ENCODE measurements around the gene DOCK8. TPM values are rescaled to one million over a fixed set of nuclear protein-coding genes. Genes with fewer than 3 reads are reported as not detected.

Gene DOCK8
- total RNA-seq, 3 donors from 2014 or later = 18.4 to 34.1 (median 20.8) TPM

- Histone ChIP-seq H3K27ac (no peak overlapping the region), H3K36me3 (no peaks in the 10 kb centered on the region), H3K4me1 (no peaks in the 10 kb centered on the region), H3K4me3 (no peak overlapping the region), H3K9me3 (no peaks in the 10 kb centered on the region), H3K27me3 (no peaks in the 10 kb centered on the region)
- TF ChIP-seq CTCF (IDR thresholded peaks at IDR 0.05) = no peak
- DNase-seq (ENCODE audit: low spot score in 2 of 2) = no peak
- intact Hi-C loops (cut with DNase I; ENCODE audit: low total_unique reads) = no loop called here
Observed at GRCh38 chr9:365436-365835, 150.8 kb downstream of the DOCK8 start.

- no peaks in the 10 kb centered on the region for H3K36me3 ChIP-seq
- H3K27me3 ChIP-seq = no peaks in the 10 kb centered on the region
- TF ChIP-seq POLR2AphosphoS5 (IDR thresholded peaks at IDR 0.05) (no peak), CTCF (IDR thresholded peaks at IDR 0.05) (no peak), POLR2A (IDR thresholded peaks at IDR 0.05) (no peak)
- no peak overlapping the region for H3K4me3 ChIP-seq
- no peaks in the 10 kb centered on the region for H3K4me1 ChIP-seq
- DNase-seq (ENCODE audit: low spot score in 2 of 2) = no peak
- intact Hi-C loops (cut with DNase I; ENCODE audit: low total_unique reads) = no loop called here
- H3K9me3 ChIP-seq = no peaks in the 10 kb centered on the region
- no peak overlapping the region for H3K27ac ChIP-seq
Observed at GRCh38 chr9:366620-367019, 152.0 kb downstream of the DOCK8 start.

DNA sequence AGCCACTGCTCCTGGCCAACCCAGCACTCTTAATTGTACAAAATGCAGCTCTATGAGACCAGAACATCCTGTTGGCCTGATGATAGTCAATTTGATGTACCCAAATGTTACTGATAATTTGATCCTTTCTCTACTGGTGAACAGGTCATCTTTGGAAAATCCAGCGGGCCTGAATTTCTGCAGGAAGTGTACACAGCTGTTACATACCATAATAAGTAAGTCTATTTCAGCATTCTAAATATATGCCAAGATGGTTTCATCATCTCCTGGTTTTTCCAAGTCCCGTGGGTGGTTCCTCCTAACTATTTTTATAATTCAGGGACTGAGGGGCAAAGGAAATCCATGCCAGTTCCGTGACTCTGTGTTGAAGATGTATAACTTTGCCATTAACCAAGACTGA is 155.4 kb downstream of the DOCK8 start:
- Histone ChIP-seq H3K36me3 (no peaks in the 10 kb centered on the region), H3K9me3 (no peaks in the 10 kb centered on the region)
- intact Hi-C loops (cut with DNase I; ENCODE audit: low total_unique reads) = no loop called here

DNA sequence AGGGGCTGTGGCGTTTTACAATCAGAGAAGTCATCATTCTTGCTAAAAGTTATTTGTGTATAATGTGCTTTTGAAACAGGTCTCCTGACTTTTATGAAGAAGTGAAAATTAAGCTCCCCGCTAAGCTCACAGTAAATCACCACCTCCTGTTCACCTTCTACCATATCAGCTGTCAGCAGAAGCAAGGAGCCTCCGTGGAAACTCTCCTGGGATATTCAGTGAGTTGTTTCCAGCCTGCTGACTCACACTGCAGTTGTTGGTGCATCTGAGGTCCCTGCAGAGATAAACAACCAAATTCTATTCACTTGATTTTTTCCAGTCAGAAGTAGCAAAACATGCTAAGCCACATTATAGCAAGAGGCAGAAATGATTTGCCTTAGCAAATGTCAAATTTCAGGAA is 156.7 kb downstream of the DOCK8 start:
- no peak overlapping the region for H3K4me3 ChIP-seq
- intact Hi-C loops (cut with DNase I; ENCODE audit: low total_unique reads) = no loop called here
- TF ChIP-seq CTCF (IDR thresholded peaks at IDR 0.05) (no peak), POLR2AphosphoS5 (IDR thresholded peaks at IDR 0.05) (no peak), POLR2A (IDR thresholded peaks at IDR 0.05) (no peak)
- no peaks in the 10 kb centered on the region for H3K27me3 ChIP-seq
- no peaks in the 10 kb centered on the region for H3K4me1 ChIP-seq
- H3K9me3 ChIP-seq = no peaks in the 10 kb centered on the region
- H3K27ac ChIP-seq = no peak overlapping the region
- no peak for DNase-seq (ENCODE audit: low spot score in 2 of 2)
- no peaks in the 10 kb centered on the region for H3K36me3 ChIP-seq

More for the DNA sequence above, 155.4 kb downstream of the DOCK8 start:
- H3K27me3 ChIP-seq = no peaks in the 10 kb centered on the region
- no peak overlapping the region for H3K4me3 ChIP-seq
- TF ChIP-seq POLR2A (IDR thresholded peaks at IDR 0.05) (no peak), POLR2AphosphoS5 (IDR thresholded peaks at IDR 0.05) (no peak), CTCF (IDR thresholded peaks at IDR 0.05) (no peak)
- H3K4me1 ChIP-seq = no peaks in the 10 kb centered on the region
- no peak for DNase-seq (ENCODE audit: low spot score in 2 of 2)
- no peak overlapping the region for H3K27ac ChIP-seq

GRCh38 chr9:372128-372527 is 157.5 kb downstream of the DOCK8 start:
- Histone ChIP-seq H3K27ac (no peak overlapping the region), H3K4me3 (no peak overlapping the region), H3K27me3 (no peaks in the 10 kb centered on the region), H3K4me1 (no peaks in the 10 kb centered on the region), H3K36me3 (no peaks in the 10 kb centered on the region), H3K9me3 (no peaks in the 10 kb centered on the region)
- no peak for DNase-seq (ENCODE audit: low spot score in 2 of 2)
- intact Hi-C loops (cut with DNase I; ENCODE audit: low total_unique reads) = no loop called here
- TF ChIP-seq CTCF (IDR thresholded peaks at IDR 0.05) (no peak), POLR2A (IDR thresholded peaks at IDR 0.05) (no peak), POLR2AphosphoS5 (IDR thresholded peaks at IDR 0.05) (no peak)
